Lower lobe of right lung (tissue), 2 donors: Measurements from ENCODE around the gene USHBP1. TPM values are rescaled to one million over a fixed set of nuclear protein-coding genes. Genes with fewer than 3 reads are reported as not detected.

Source experiments
- ATAC-seq, 2 donors: fragments of 200-7000 bp; cut with Tn5 transposase; one replicate each; pipeline ENCODE4 v1.9.1; 2020 to 2022; ENCODE audit warnings: mild to moderate bottlenecking in 2 of 2, moderate library complexity in 2 of 2
- DNase-seq: peaks from one replicate; pipeline ENCODE4 v3.0.0-alpha.2; 2020
- H3K27ac ChIP-seq: fragments of 200-600 bp; one replicate; pipeline ENCODE4 v1.8.0; 2022
- H3K27me3 ChIP-seq: fragments of 200-600 bp; one replicate; pipeline ENCODE4 v1.8.0; 2022; ENCODE audit warnings: low read depth
- H3K36me3 ChIP-seq: fragments of 200-600 bp; one replicate; pipeline ENCODE4 v1.8.0; 2022; ENCODE audit warnings: mild to moderate bottlenecking
- H3K4me1 ChIP-seq: fragments of 200-600 bp; one replicate; pipeline ENCODE4 v1.8.0; 2022
- H3K4me3 ChIP-seq: fragments of 200-600 bp; one replicate; pipeline ENCODE4 v1.8.0; 2022; ENCODE audit warnings: mild to moderate bottlenecking
- H3K9me3 ChIP-seq: fragments of 200-600 bp; one replicate; pipeline ENCODE4 v1.8.0; 2022
- CTCF ChIP-seq: fragments of 200-600 bp; IDR thresholded peaks from one replicate; pipeline ENCODE4 v1.8.0; 2022; ENCODE audit warnings: antibody characterized with exemption, mild to moderate bottlenecking
- intact Hi-C: fragments of 100-400 bp; cut with DNase I; formaldehyde crosslinking; loops from one replicate; pipeline ENCODE4 v1.11.0; 2022
- total RNA-seq: library from RNA; stranded (reverse); fragmentation: NEBNext Ultra II Directional; extraction: Animal tissue kit (Norgen Biotek cat#: 25700); gene quantifications from one replicate; pipeline ENCODE4 v1.2.1, GENCODE V29; 2021
- donor health status: DM: no; HTN: yes; CAD: no; lungs with severe emphysema.

USHBP1 gene
- total RNA-seq, 1 donor from 2014 or later, result 8.2 TPM

GRCh38 chr19:17255150-17255621, 9.4 kb downstream of the USHBP1 start:
- Histone ChIP-seq H3K27ac (peak overlapping the region; percentile 41), H3K4me3 (no peak overlapping the region), H3K9me3 (no peaks in the 10 kb centered on the region), H3K36me3 (peaks cover 36% of the 10 kb centered on the region), H3K27me3 (no peaks in the 10 kb centered on the region), H3K4me1 (no peaks in the 10 kb centered on the region)
- no peak for TF ChIP-seq CTCF
- intact Hi-C loops, result no loop called here
- peak; percentile 85 to 90 for ATAC-seq
- DNase-seq, result peak; percentile 65

GRCh38 chr19:17254636-17255035, 9.9 kb downstream of the USHBP1 start:
- H3K36me3 ChIP-seq, result peaks cover 36% of the 10 kb centered on the region
- no peak for TF ChIP-seq CTCF
- intact Hi-C loops, result no loop called here
- H3K27ac ChIP-seq, result no peak overlapping the region
- DNase-seq (no peak), ATAC-seq (no peak)
- H3K4me3 ChIP-seq, result no peak overlapping the region
- H3K9me3 ChIP-seq, result no peaks in the 10 kb centered on the region
- H3K27me3 ChIP-seq, result no peaks in the 10 kb centered on the region
- H3K4me1 ChIP-seq, result no peaks in the 10 kb centered on the region

GRCh38 chr19:17249887-17250548, 14.5 kb downstream of the USHBP1 start:
- no peaks in the 10 kb centered on the region for H3K27me3 ChIP-seq
- ATAC-seq, result no peak
- H3K9me3 ChIP-seq, result no peaks in the 10 kb centered on the region
- H3K27ac ChIP-seq, result no peak overlapping the region
- H3K36me3 ChIP-seq, result peaks cover 17% of the 10 kb centered on the region
- no peak for TF ChIP-seq CTCF
- intact Hi-C loops, result no loop called here
- no peak overlapping the region for H3K4me3 ChIP-seq
- peaks cover 12% of the 10 kb centered on the region for H3K4me1 ChIP-seq
- no peak for DNase-seq

- no peaks in the 10 kb centered on the region for H3K27me3 ChIP-seq
- DNase-seq (no peak), ATAC-seq (no peak)
- peaks cover 10% of the 10 kb centered on the region for H3K36me3 ChIP-seq
- no peaks in the 10 kb centered on the region for H3K9me3 ChIP-seq
- H3K4me3 ChIP-seq, result no peak overlapping the region
- intact Hi-C loops, result no loop called here
- TF ChIP-seq CTCF, result no peak
- peaks cover 21% of the 10 kb centered on the region for H3K4me1 ChIP-seq
- peak overlapping the region; percentile 49 for H3K27ac ChIP-seq
Measured at GRCh38 chr19:17248011-17248776, 16.4 kb downstream of the USHBP1 start.

GRCh38 chr19:17246681-17247425, 17.7 kb downstream of the USHBP1 start:
- Histone ChIP-seq H3K27ac (peak overlapping the region; percentile 78), H3K4me3 (peak overlapping the region; percentile 53), H3K36me3 (peaks cover 3% of the 10 kb centered on the region), H3K4me1 (peaks cover 34% of the 10 kb centered on the region), H3K9me3 (no peaks in the 10 kb centered on the region), H3K27me3 (no peaks in the 10 kb centered on the region)
- ATAC-seq (peak; percentile 6 to 18), DNase-seq (peak; percentile 66)
- intact Hi-C loops, result no loop called here
- TF ChIP-seq CTCF, result no peak
